Skeletal muscle satellite cell (primary cell): ENCODE results near the gene SPRR4. TPM values are rescaled to one million over a fixed set of nuclear protein-coding genes. Genes with fewer than 3 reads are reported as not detected.

Experiments used
- small RNA-seq: library from RNA; depleted of rRNA; stranded (forward); fragments of <200 nt; gene quantifications from one replicate; pipeline ENCODE3, GENCODE V24; 2012

The SPRR4 gene

Small RNA genes within 50 kb of the gene (small RNA-seq; reads per million reads assigned to genes)
- not detected for gene RF00322
- gene SPRR1A: not detected
